HepG2 (cell line): Measurements from ENCODE around the gene FRMD8. TPM values are rescaled to one million over a fixed set of nuclear protein-coding genes. Genes with fewer than 3 reads are reported as not detected.
A peak's percentile ranks its signal among the peaks of the same experiment; 100 is the strongest.

Experiments
- ATAC-seq: fragments of 200-7000 bp; cut with Tn5 transposase; 3 replicates; pipeline ENCODE4 v1.9.1; 2020; ENCODE audit warnings: mild to moderate bottlenecking, moderate library complexity
- BruUV-seq: library from RNA; stranded (reverse); fragments of 400-500 nt; replicated peaks from 2 replicates; lab custom pipeline; 2021; lab: Mats Ljungman, UMichigan
- CTCF ChIA-PET: fragments of 300-600 bp; formaldehyde crosslinking; extraction: SDS; loops from one replicate; lab custom pipeline; 2021; ENCODE audit warnings: low total read pairs, inconsistent platforms, low intra/inter-chr PET ratio; lab: Yijun Ruan, JAX
- POLR2A ChIA-PET: fragments of 350-600 bp; sonication (Branson Sonifier 250); formaldehyde crosslinking; loops from one replicate; lab custom pipeline; 2020; ENCODE audit warnings: antibody characterized with exemption, inconsistent platforms; lab: Yijun Ruan, JAX
- DNase-seq: peaks from one replicate; pipeline ENCODE4 v3.0.0-alpha.2; 2015; ENCODE audit warnings: low spot score
- FAIRE-seq: peaks from 3 replicates; lab custom pipeline; 2011; peaks lifted over from hg19 to GRCh38; lab: Jason Lieb, UNC
- H2AFZ ChIP-seq: one replicate; pipeline ENCODE4 v1.6.1; 2011; ENCODE audit warnings: low read length, inconsistent platforms
- H3K27ac ChIP-seq: fragments of 300-600 bp; 3 replicates; pipeline ENCODE4 v1.8.0; 2011; ENCODE audit warnings: mixed run types, mild to moderate bottlenecking, mixed read lengths, low read length, inconsistent platforms; ENCODE audit not compliant: insufficient read depth; ENCODE audit errors: extremely low read length
- H3K27me3 ChIP-seq, 2 experiments: fragments of 200-600 bp in 1 of 2; 2 replicates in 1 of 2; 3 replicates in 1 of 2; pipeline versions ENCODE4 v1.6.0 to v1.8.0; 2011; ENCODE audit warnings: low read length in 2 of 2, mild to moderate bottlenecking in 2 of 2, moderate library complexity in 2 of 2, inconsistent platforms in 1 of 2; ENCODE audit not compliant: insufficient read depth in 2 of 2, control insufficient read depth in 1 of 2
- H3K36me3 ChIP-seq, 2 experiments: fragments of 200-600 bp in 1 of 2; replicated peaks in 1 of 2; 2 replicates in 1 of 2; 3 replicates in 1 of 2; pipeline versions ENCODE4 v1.5.1 to v1.8.0; 2011; ENCODE audit warnings: low read length in 2 of 2, inconsistent platforms in 1 of 2; ENCODE audit not compliant: insufficient read depth in 2 of 2, control insufficient read depth in 1 of 2
- H3K4me1 ChIP-seq: 2 replicates; pipeline ENCODE4 v1.5.1; 2012; ENCODE audit warnings: low read length, inconsistent platforms; ENCODE audit not compliant: insufficient read depth
- H3K4me2 ChIP-seq: 2 replicates; pipeline ENCODE4 v1.6.0; 2011; ENCODE audit warnings: low read depth, low read length, inconsistent platforms
- H3K4me3 ChIP-seq, 3 experiments: fragments of 200-600 bp in 1 of 3; sonication (generic), shearing (Covaris generic) in 1 of 3; replicated peaks in 1 of 3; 2 replicates each; pipeline ENCODE4 v1.5.1; 2011 to 2016; ENCODE audit warnings: low read length in 3 of 3, inconsistent platforms in 2 of 3, low read depth in 2 of 3, mild to moderate bottlenecking in 2 of 3, control low read depth in 1 of 3, mixed read lengths in 1 of 3; ENCODE audit not compliant: insufficient read depth in 1 of 3
- H3K79me2 ChIP-seq: one replicate; pipeline ENCODE4 v1.6.1; 2011; ENCODE audit warnings: low read length, inconsistent platforms; ENCODE audit not compliant: insufficient read depth
- H3K9ac ChIP-seq: 2 replicates; pipeline ENCODE4 v1.6.0; 2011; ENCODE audit warnings: mild to moderate bottlenecking, low read depth, low read length, inconsistent platforms; ENCODE audit not compliant: insufficient read depth
- H3K9me3 ChIP-seq: 2 replicates; pipeline ENCODE4 v1.5.1; 2012; ENCODE audit warnings: mild to moderate bottlenecking, low read length
- H4K20me1 ChIP-seq: 2 replicates; pipeline ENCODE4 v1.6.0; 2011; ENCODE audit warnings: inconsistent platforms, mild to moderate bottlenecking, low read length, moderate library complexity; ENCODE audit not compliant: insufficient read depth
- ARNT ChIP-seq: fragments of 450-650 bp; IDR thresholded peaks from 2 replicates; pipeline ENCODE4 v1.6.1; 2017
- CENPT ChIP-seq: sonication (generic); formaldehyde crosslinking; IDR thresholded peaks from 2 replicates; pipeline ENCODE4 v1.8.0; 2022; ENCODE audit warnings: low read depth, mild to moderate bottlenecking, moderate library complexity, missing genetic modification reagents
- FOSL1 ChIP-seq: sonication (generic); formaldehyde crosslinking; IDR thresholded peaks from 2 replicates; pipeline ENCODE4 v1.9.0; 2021; ENCODE audit warnings: missing genetic modification reagents, borderline replicate concordance
- ZFP90 ChIP-seq: sonication (generic); formaldehyde crosslinking; IDR thresholded peaks from 2 replicates; pipeline ENCODE4 v1.8.0; 2022; ENCODE audit warnings: missing genetic modification reagents, mild to moderate bottlenecking, inconsistent platforms, borderline replicate concordance
- ZKSCAN5 ChIP-seq: sonication (generic); formaldehyde crosslinking; IDR thresholded peaks from 2 replicates; pipeline ENCODE4 v1.5.1; 2020; ENCODE audit warnings: mild to moderate bottlenecking, missing genetic modification reagents
- ZNF292 ChIP-seq: sonication (generic); formaldehyde crosslinking; IDR thresholded peaks from 2 replicates; pipeline ENCODE4 v1.8.1; 2022; ENCODE audit warnings: mild to moderate bottlenecking, low read depth, missing genetic modification reagents, borderline replicate concordance
- WGBS: methylation state at CpG from one replicate; pipeline ENCODE4 v1.1.6; 2017; ENCODE audit warnings: low lambda C conversion rate; 5-methylcytosine and 5-hydroxymethylcytosine counted together
- in situ Hi-C: cut with HindIII; loops from 2 replicates; pipeline ENCODE4 v1.10.0; 2017; ENCODE audit warnings: low pct_unique_long_range_greater_than_20kb; ENCODE audit not compliant: extremely low pct_ligation_motif_present
- intact Hi-C: fragments of 100-400 bp; cut with micrococcal nuclease; formaldehyde crosslinking; loops from one replicate; pipeline ENCODE4 v1.10.0; 2022; ENCODE audit not compliant: unreplicated experiment
- polyA plus RNA-seq, 8 experiments: library from polyadenylated mRNA; depleted of rRNA in 3 of 8; stranded (reverse) in 7 of 8; unstranded in 1 of 8; fragments of >200 nt; fragmentation: Illumina TruSeq in 4 of 8; extraction: Trizol in 4 of 8; gene quantifications; 2 replicates each; pipeline versions ENCODE4 v1.2.1 to v1.2.3, GENCODE V29; 2011 to 2016; ENCODE audit warnings: low read depth in 4 of 8, missing spikeins in 1 of 8, mixed read lengths in 1 of 8; ENCODE audit not compliant: insufficient read depth in 1 of 8
- total RNA-seq, 5 experiments: library from RNA; depleted of rRNA; stranded (reverse); fragments of >200 nt; fragmentation: Illumina TruSeq; extraction: Trizol; gene quantifications; 2 replicates each; pipeline ENCODE4 v1.2.3, GENCODE V29; 2016; ENCODE audit warnings: low read depth in 1 of 5
- TF ChIP-seq, protein P1 (sequence below): sonication (generic); formaldehyde crosslinking; IDR thresholded peaks from 2 replicates; pipeline ENCODE4 v1.4.0; 2020; ENCODE audit warnings: missing genetic modification reagents, borderline replicate concordance
- TF ChIP-seq, protein P2 (sequence below): sonication (generic); formaldehyde crosslinking; IDR thresholded peaks from 2 replicates; pipeline ENCODE4 v1.9.0; 2021; ENCODE audit warnings: mild to moderate bottlenecking, missing genetic modification reagents
- TF ChIP-seq, protein P3 (sequence below): sonication (generic); formaldehyde crosslinking; IDR thresholded peaks from 2 replicates; pipeline ENCODE4 v1.4.0; 2020; ENCODE audit warnings: missing genetic modification reagents, borderline replicate concordance
- TF ChIP-seq, protein P4 (sequence below): sonication (generic); formaldehyde crosslinking; IDR thresholded peaks from 2 replicates; pipeline ENCODE4 v1.5.0; 2020; ENCODE audit warnings: mild to moderate bottlenecking, missing genetic modification reagents

The FRMD8 gene
- total and polyA plus RNA-seq, 2 of the 13 experiments (the other 11 are each of a cell fraction or from before 2014, with no cell fraction given): 5.8 to 20.6 TPM

DNA sequence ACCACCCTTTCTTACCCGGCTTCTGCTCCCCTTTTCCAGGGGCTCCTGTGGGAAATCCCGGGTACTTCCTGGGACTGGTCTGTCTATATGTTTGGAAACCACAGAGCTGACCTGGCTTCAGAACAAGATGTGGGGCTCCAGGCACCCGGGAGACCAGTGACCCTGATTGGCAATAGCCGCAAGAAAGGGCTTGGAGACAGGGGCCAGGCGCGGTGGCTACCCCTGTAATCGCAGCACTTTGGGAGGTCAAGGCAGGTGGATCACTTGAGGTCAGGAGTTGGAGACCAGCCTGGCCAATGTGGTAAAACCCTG, 33.0 kb downstream of the FRMD8 start:
- H3K4me2 ChIP-seq: peak overlapping the region; percentile 99
- peak overlapping the region; percentile 66 to 87 (median 70) for H3K4me3 ChIP-seq
- no peaks in the 10 kb centered on the region; a peak in 1 of 5 replicates for H3K36me3 ChIP-seq
- peak overlapping the region; percentile 100 for H3K9ac ChIP-seq
- FAIRE-seq: no peak
- peak overlapping the region; percentile 100 for H3K27ac ChIP-seq
- ATAC-seq: no peak
- H3K4me1 ChIP-seq: peaks cover 63% of the 10 kb centered on the region
- POLR2A ChIA-PET: interaction anchor here (0.7 to 17.8 kb wide), 30 partner anchors 8 to 291 kb away, joined by 3 to 952 read pairs (median 12); partner anchors contain the start of genes DPF2, EHBP1L1, FRMD8 and MALAT1
- intact Hi-C loops (loop anchor here (5.0 kb wide), 1 partner anchor 93 kb away; no protein-coding TSS in a partner anchor), in situ Hi-C loops (loop anchor here (5.0 kb wide), 1 partner anchor 37 kb away; the partner anchor contains the start of gene SLC25A45)
- 0% methylated on average over 5 of the region's 7 CpGs for WGBS
- CTCF ChIA-PET: no interaction called here
- no peaks in the 10 kb centered on the region for H3K9me3 ChIP-seq
- H4K20me1 ChIP-seq: peaks cover 18% of the 10 kb centered on the region
- H3K27me3 ChIP-seq: no peaks in the 10 kb centered on the region; a peak in 1 of 5 replicates
- peaks cover 56% of the 10 kb centered on the region for H3K79me2 ChIP-seq
- no peak for DNase-seq
- no TSS peak for BruUV-seq
- no peak overlapping the region for H2AFZ ChIP-seq
- TF ChIP-seq, protein P1, sequence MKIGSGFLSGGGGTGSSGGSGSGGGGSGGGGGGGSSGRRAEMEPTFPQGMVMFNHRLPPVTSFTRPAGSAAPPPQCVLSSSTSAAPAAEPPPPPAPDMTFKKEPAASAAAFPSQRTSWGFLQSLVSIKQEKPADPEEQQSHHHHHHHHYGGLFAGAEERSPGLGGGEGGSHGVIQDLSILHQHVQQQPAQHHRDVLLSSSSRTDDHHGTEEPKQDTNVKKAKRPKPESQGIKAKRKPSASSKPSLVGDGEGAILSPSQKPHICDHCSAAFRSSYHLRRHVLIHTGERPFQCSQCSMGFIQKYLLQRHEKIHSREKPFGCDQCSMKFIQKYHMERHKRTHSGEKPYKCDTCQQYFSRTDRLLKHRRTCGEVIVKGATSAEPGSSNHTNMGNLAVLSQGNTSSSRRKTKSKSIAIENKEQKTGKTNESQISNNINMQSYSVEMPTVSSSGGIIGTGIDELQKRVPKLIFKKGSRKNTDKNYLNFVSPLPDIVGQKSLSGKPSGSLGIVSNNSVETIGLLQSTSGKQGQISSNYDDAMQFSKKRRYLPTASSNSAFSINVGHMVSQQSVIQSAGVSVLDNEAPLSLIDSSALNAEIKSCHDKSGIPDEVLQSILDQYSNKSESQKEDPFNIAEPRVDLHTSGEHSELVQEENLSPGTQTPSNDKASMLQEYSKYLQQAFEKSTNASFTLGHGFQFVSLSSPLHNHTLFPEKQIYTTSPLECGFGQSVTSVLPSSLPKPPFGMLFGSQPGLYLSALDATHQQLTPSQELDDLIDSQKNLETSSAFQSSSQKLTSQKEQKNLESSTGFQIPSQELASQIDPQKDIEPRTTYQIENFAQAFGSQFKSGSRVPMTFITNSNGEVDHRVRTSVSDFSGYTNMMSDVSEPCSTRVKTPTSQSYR (CRISPR knock-in tag): no peak
- TF ChIP-seq ARNT: no peak
- TF ChIP-seq ZKSCAN5 (CRISPR knock-in tag): no peak
- TF ChIP-seq, protein P2, sequence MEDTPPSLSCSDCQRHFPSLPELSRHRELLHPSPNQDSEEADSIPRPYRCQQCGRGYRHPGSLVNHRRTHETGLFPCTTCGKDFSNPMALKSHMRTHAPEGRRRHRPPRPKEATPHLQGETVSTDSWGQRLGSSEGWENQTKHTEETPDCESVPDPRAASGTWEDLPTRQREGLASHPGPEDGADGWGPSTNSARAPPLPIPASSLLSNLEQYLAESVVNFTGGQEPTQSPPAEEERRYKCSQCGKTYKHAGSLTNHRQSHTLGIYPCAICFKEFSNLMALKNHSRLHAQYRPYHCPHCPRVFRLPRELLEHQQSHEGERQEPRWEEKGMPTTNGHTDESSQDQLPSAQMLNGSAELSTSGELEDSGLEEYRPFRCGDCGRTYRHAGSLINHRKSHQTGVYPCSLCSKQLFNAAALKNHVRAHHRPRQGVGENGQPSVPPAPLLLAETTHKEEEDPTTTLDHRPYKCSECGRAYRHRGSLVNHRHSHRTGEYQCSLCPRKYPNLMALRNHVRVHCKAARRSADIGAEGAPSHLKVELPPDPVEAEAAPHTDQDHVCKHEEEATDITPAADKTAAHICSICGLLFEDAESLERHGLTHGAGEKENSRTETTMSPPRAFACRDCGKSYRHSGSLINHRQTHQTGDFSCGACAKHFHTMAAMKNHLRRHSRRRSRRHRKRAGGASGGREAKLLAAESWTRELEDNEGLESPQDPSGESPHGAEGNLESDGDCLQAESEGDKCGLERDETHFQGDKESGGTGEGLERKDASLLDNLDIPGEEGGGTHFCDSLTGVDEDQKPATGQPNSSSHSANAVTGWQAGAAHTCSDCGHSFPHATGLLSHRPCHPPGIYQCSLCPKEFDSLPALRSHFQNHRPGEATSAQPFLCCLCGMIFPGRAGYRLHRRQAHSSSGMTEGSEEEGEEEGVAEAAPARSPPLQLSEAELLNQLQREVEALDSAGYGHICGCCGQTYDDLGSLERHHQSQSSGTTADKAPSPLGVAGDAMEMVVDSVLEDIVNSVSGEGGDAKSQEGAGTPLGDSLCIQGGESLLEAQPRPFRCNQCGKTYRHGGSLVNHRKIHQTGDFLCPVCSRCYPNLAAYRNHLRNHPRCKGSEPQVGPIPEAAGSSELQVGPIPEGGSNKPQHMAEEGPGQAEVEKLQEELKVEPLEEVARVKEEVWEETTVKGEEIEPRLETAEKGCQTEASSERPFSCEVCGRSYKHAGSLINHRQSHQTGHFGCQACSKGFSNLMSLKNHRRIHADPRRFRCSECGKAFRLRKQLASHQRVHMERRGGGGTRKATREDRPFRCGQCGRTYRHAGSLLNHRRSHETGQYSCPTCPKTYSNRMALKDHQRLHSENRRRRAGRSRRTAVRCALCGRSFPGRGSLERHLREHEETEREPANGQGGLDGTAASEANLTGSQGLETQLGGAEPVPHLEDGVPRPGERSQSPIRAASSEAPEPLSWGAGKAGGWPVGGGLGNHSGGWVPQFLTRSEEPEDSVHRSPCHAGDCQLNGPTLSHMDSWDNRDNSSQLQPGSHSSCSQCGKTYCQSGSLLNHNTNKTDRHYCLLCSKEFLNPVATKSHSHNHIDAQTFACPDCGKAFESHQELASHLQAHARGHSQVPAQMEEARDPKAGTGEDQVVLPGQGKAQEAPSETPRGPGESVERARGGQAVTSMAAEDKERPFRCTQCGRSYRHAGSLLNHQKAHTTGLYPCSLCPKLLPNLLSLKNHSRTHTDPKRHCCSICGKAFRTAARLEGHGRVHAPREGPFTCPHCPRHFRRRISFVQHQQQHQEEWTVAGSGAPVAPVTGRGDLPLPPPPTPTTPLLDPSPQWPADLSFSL (CRISPR knock-in tag): no peak
- TF ChIP-seq, protein P3, sequence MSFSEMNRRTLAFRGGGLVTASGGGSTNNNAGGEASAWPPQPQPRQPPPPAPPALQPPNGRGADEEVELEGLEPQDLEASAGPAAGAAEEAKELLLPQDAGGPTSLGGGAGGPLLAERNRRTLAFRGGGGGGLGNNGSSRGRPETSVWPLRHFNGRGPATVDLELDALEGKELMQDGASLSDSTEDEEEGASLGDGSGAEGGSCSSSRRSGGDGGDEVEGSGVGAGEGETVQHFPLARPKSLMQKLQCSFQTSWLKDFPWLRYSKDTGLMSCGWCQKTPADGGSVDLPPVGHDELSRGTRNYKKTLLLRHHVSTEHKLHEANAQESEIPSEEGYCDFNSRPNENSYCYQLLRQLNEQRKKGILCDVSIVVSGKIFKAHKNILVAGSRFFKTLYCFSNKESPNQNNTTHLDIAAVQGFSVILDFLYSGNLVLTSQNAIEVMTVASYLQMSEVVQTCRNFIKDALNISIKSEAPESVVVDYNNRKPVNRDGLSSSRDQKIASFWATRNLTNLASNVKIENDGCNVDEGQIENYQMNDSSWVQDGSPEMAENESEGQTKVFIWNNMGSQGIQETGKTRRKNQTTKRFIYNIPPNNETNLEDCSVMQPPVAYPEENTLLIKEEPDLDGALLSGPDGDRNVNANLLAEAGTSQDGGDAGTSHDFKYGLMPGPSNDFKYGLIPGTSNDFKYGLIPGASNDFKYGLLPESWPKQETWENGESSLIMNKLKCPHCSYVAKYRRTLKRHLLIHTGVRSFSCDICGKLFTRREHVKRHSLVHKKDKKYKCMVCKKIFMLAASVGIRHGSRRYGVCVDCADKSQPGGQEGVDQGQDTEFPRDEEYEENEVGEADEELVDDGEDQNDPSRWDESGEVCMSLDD (CRISPR knock-in tag): no peak
- no peak for TF ChIP-seq FOSL1 (CRISPR knock-in tag)
- TF ChIP-seq CENPT: no peak
- 0 out of 2 replicates have a peak, but pooled peaks have one; percentile 6 for TF ChIP-seq ZNF292 (CRISPR knock-in tag)
- TF ChIP-seq, protein P4, sequence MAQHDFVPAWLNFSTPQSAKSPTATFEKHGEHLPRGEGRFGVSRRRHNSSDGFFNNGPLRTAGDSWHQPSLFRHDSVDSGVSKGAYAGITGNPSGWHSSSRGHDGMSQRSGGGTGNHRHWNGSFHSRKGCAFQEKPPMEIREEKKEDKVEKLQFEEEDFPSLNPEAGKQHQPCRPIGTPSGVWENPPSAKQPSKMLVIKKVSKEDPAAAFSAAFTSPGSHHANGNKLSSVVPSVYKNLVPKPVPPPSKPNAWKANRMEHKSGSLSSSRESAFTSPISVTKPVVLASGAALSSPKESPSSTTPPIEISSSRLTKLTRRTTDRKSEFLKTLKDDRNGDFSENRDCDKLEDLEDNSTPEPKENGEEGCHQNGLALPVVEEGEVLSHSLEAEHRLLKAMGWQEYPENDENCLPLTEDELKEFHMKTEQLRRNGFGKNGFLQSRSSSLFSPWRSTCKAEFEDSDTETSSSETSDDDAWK (CRISPR knock-in tag): no peak
- TF ChIP-seq ZFP90 (CRISPR knock-in tag): no peak
